Measurements from ENCODE around the gene CELF2. TPM values are rescaled to one million over a fixed set of nuclear protein-coding genes. Genes with fewer than 3 reads are reported as not detected.

The CELF2 gene
- total RNA-seq, 1 donor from 2014 or later: 11.0 TPM

GRCh38 chr10:11186374-11186773 lies 168.7 kb downstream of the CELF2 start:
- H3K4me3 ChIP-seq (ENCODE audit: low read depth, low read length): no peak overlapping the region
- no peak for TF ChIP-seq CTCF (conservative IDR thresholded peaks at IDR 0.05; ENCODE audit: low read depth, low read length)
- DNase-seq (ENCODE audit: low read depth): no peak

DNA sequence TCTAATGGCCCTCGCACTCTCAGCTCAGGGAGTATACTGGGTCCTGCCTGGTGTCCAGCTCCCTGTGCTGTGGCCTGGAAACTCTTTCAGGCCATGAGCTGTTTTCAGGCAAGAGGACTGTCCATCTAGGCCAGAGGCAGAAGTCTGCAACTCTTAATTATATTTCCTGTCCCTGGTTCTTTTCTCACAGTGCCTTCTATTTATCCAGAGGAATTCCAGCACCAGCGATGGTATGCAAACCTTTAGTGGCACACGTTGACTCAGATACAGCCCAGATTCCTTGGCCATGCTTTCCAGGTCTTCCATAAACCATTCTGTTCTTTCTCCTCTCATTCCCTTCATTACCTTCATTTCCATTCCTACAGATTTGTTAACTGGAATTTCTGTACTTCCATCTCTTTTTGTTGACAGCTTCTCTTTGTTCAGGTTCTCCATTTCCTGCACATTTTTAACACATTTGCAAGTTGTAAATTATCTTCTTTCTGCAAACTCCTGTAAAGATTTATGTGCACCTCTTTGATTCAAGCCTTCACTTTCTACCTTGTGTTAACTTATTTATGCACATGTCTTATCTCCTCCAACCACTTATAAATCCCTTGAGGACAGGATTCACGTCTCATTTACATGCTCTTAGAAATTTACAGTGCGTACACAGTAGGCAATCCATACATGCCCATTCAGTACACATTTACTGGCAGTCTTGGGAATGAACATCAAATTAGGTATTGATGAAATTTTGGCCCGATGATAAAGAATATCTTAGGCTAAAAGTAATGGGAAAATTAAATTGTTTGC lies 172.1 kb downstream of the CELF2 start:
- DNase-seq (ENCODE audit: low read depth): no peak
- H3K4me3 ChIP-seq (ENCODE audit: low read depth, low read length): no peak overlapping the region
- no peak for TF ChIP-seq CTCF (conservative IDR thresholded peaks at IDR 0.05; ENCODE audit: low read depth, low read length)

- H3K4me3 ChIP-seq (ENCODE audit: low read depth, low read length): no peak overlapping the region
- TF ChIP-seq CTCF (conservative IDR thresholded peaks at IDR 0.05; ENCODE audit: low read depth, low read length): no peak
- no peak for DNase-seq (ENCODE audit: low read depth)
Measured at GRCh38 chr10:11191190-11191589, 173.5 kb downstream of the CELF2 start.

- no peak overlapping the region for H3K4me3 ChIP-seq (ENCODE audit: low read depth, low read length)
- TF ChIP-seq CTCF (conservative IDR thresholded peaks at IDR 0.05; ENCODE audit: low read depth, low read length): no peak
- DNase-seq (ENCODE audit: low read depth): no peak
Measured at GRCh38 chr10:11191678-11192077, 174.0 kb downstream of the CELF2 start.

DNA sequence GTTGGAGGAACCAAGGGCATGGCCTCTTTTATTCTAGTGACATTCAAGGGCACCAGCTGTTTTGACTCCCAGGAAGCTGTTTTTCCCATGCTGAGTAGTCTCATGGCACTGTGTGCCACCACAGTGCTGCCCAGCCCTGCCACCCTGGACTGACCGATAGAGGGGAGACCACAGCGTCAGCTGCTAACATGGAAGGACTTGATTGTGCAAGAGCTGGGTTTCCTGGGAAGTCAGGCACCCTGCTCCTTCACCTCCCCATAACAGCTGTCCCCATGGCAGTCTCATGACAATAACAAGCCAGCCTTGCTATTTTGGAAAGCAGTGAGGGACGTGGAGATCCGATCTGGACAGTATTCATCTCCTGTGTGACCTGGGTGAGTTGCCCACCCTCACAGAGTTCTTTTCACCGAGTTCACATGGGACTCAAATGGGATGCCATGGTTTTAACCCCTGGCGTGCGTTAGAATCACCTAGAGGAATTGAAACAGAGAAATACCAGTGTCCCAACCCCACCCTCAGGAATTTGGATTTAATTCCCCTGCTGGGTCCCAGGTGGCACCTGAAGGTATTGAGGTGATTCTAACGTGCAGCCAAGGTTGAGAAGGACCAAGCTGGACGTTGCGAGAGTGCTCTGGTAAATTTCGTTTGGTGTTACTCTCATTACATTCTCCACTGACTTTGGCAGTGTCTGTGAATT lies 174.8 kb downstream of the CELF2 start:
- no peak for TF ChIP-seq CTCF (conservative IDR thresholded peaks at IDR 0.05; ENCODE audit: low read depth, low read length)
- H3K4me3 ChIP-seq (ENCODE audit: low read depth, low read length): no peak overlapping the region
- DNase-seq (ENCODE audit: low read depth): no peak

GRCh38 chr10:11193001-11193551 lies 175.4 kb downstream of the CELF2 start:
- TF ChIP-seq CTCF (conservative IDR thresholded peaks at IDR 0.05; ENCODE audit: low read depth, low read length): no peak
- no peak for DNase-seq (ENCODE audit: low read depth)
- H3K4me3 ChIP-seq (ENCODE audit: low read depth, low read length): no peak overlapping the region

Measured in epithelial cell of proximal tubule (primary cell).